GM19438 (cell line): ENCODE results near the gene EPS15.
"Not testable (repeated sequence)": the region's sequence is repeated elsewhere in the genome, so short reads cannot be mapped to it uniquely, and the experiment has no call there.

Source experiments
- ATAC-seq: cut with Tn5 transposase; IDR thresholded peaks from one replicate; pipeline ENCODE4 v1.9.1; 2021; ENCODE audit warnings: low read depth; ENCODE audit not compliant: unreplicated experiment

The EPS15 gene

DNA sequence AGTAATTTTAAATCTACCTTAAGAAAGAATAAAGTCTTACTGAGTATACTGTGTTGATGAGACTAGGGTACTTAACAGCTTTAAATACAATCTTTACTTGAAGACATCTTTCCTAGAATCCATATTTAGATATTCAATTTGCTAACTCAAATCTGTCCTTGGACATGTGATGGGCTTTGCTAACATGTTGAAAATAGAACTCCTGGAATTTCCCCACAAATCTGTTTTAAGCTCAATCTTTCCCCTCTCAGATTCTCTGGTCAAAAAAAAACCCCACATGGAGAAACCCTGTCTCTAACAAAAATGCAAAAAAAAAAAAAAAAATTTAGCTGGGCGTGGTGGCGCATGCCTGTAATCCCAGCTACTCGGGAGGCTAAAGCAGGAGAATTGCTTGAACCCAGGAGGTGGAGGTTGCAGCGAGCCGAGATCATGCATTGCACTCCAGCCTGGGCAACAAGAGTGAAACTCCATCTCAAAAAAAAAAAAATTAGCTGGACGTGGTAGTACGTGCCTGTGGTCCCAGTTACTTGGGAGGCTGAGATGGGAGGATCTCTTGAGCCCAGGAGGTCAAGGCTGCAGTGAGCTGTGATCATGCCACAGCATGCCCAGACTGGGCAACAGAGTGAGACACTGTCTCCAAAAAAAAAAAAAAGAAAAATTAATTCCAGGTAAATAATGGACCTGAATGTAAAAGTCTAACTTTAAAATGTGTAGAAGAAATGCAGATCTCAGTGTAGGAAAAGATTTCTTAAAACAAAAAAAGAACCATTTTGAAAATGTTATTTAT, 109.1 kb downstream of the EPS15 start:
- ATAC-seq, result not testable (repeated sequence)

DNA sequence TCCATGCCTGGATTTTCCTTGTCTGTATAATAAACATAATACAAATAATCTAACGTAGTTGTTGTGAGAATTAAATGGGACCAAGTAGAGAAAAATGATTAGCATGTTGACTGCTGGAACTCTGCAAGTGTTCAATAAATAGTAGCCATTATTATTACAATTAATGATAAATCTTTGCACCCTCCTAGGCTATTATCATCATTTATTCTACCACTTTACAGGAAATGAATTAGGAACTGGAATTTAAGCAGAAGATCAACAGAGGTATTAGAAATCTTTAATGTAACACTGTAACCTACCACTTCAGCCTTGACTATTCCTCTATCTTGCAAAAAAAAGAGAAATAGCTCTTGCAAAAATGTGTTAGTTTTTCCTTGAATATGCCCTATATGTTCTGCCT, 126.8 kb downstream of the EPS15 start:
- no peak for ATAC-seq

DNA sequence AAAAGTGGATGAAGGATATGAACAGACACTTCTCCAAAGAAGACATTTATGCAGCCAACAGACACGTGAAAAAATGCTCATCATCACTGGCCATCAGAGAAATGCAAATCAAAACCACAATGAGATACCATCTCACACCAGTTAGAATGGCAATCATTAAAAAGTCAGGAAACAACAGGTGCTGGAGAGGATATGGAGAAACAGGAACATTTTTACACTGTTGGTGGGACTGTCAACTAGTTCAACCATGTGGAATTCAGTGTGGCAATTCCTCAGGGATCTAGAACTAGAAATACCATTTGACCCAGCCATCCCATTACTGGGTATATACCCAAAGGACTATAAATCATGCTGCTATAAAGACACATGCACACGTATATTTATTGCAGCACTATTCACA, 128.4 kb downstream of the EPS15 start:
- not testable (repeated sequence) for ATAC-seq

DNA sequence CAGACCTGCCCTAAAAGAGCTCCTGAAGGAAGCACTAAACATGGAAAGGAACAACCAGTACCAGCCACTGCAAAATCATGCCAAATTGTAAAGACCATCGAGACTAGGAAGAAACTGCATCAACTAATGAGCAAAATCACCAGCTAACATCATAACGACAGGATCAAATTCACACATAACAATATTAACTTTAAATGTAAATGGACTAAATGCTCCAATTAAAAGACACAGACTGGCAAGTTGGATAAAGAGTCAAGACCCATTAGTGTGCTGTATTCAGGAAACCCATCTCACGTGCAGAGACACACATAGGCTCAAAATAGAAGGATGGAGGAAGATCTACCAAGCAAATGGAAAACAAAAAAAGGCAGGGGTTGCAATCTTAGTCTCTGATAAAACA, 131.8 kb downstream of the EPS15 start:
- ATAC-seq, result not testable (repeated sequence)

DNA sequence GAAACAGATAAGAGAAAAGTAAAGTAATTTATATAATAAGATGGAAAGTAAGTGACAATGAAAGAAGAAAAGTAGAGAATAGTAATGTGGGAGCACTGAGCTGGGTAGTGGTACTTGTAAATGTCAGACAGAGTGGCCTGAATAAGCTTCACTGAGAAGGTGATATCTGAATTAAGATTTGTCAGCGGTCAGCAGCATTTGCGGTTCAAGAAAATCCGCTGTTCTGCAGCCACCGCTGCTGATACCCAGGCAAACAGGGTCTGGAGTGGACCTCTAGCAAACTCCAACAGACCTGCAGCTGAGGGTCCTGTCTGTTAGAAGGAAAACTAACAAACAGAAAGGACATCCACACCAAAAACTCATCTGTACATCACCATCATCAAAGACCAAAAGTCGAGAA, 132.8 kb downstream of the EPS15 start:
- ATAC-seq, result not testable (repeated sequence)

DNA sequence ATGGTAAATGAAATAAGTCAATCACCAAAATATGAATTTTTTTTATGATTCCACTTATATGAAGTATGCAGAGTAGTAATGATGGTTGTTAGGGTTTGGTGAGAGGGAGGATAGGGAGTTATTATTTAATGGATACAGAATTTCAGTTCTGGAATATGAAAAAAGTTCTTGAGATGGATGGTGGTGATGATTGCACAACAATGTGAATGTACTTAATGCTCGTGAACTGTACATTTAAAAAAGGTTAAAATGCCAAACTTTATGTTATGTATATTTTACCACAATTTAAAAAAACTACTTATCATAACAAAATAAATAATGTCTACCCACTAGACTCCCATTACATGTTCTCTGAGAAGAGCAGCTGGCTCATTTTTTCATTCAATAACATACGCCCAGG, 133.3 kb downstream of the EPS15 start:
- no peak for ATAC-seq

DNA sequence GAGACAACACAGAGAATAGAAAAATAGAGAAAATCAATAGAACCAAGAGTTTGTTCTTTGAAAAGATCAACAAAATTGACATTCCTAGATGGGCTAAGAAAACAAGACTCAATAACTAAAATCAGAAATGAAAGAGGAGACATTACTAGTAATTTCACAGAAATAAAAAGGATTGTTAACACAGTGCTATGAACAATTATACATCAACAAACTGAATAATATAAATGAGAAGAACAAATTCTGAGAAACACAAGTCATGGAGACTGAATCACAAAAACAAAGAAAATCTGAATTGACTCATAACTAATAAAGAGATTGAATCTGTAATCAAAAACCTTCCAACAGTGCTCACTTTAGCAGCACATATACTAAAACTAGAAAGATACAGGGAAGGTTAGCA, 137.1 kb downstream of the EPS15 start:
- ATAC-seq, result no peak

DNA sequence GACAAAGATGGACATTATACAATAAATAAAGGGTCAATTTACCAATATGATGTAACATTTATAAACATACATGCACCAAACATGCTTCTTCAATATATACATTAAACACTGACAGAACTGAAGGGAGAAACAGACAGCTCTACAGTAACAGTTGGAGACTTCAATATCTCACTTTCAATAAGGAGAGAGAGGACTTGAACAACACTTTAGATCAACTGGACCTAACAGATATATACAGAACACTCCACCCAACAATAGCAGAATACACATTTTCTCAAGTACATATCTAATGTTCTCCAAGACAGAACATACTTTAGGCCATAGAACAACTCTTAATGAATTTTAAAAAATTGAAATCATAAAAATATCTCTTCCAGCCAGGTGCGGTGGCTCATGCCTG, 138.1 kb downstream of the EPS15 start:
- no peak for ATAC-seq

DNA sequence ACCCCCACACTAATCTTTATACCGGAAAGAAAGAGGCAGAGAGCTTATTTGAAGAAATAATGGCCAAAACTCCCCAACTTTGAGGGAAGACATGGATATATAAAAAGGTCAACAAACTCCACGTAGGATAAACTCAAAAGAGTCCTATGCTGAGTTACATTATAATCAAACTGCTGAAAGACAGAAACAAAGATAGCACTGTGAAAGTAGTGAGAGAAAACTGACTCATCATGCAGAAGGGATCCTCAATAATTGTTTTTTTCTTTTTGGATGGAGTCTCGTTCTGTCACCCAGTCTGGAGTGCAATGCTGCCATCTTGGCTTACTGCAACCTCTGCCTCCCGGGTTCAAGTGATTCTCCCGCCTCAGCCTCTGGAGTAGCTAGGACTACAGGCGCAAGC, 140.2 kb downstream of the EPS15 start:
- no peak for ATAC-seq

DNA sequence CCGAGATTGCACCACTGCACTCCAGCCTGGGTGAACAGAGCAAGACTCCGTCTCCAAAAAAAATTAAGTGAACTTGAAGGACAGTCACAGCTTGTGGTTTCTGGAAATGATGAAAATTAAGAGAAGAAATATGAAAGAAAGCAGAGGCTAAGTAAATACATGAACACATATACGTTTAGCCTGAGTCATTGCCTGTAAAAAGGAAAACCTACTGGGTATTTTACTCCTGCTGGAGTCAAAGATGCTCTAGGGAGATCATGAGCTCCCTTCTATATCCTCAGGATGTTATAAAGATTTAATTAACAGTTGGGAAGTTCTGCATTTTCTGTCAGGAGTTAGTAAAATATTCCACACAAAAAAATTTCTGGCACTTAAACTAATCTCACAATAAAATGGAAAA, 145.2 kb downstream of the EPS15 start:
- no peak for ATAC-seq

DNA sequence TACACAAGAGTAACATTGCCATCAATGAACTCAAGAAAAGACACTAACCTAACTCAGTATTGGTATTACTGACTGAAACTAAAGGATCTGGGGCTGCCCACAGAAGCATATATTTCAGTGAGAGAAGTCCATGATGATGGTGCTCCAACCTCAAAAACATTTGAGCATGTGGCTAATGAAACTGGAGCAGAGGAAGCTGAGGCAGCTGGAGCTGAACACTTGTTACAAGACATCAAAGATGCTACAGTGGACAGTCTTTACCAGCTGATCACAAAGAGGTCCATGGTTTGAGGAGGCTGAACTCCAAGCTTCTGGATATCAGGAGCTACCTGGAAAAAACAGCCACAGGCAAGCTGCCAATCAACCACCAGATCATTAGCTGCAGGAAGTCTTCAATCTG, 146.5 kb downstream of the EPS15 start:
- ATAC-seq, result no peak

DNA sequence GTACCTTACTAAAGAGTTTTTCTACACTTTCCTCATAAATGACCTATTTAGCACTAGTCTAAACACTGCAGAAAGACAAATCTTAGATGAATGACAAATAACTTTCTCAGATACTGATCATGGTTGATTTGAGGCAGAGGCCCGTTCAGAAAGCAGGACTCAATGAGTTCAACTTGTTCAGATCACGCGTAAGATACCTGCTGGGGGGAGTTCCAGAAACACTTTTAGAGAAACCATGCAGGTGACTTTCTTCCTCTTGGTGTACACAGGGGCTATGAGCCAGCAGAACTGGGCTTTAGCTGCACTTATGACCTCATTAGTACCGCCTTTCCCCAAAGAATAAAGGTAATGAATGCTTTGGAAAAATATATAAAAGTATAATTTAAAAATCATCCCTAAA, 149.9 kb downstream of the EPS15 start:
- ATAC-seq, result no peak

DNA sequence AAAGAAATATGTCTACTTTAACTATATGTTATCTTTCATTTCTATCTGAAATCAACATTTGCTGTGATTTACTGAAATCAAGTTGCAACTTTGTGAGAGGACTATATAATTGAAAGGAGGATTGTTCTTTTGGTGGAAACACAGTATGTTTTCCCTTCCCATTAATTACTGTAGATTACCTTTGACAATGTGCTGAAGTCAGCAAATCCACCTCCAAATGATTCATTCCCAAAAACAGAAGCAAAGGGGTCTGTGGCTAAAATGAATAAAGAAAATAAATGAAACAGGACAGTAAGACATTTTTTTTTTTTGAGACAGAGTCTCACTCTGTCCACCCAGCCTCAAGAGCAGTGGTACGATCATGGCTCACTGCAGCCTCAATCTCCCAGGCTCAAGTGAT, 153.3 kb downstream of the EPS15 start:
- no peak for ATAC-seq

DNA sequence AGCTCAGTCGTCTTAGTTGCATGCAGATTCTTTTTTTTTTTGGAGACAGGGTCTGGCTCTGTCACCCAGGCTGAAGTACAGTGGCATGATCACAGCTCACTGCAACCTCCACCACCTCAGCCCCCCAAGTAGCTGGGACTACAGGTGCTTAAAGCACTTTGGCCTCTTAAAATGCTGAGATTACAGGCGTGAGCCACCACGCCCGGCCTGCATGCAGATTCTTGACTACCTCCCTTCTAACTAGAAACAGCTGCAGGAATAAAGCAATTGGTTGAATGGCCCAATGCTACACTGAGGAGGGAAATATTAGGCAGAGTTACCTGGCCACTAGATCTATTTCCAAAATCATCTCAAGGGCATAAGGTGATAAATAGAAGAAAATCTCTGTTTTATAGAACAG, 159.2 kb downstream of the EPS15 start:
- ATAC-seq, result no peak

DNA sequence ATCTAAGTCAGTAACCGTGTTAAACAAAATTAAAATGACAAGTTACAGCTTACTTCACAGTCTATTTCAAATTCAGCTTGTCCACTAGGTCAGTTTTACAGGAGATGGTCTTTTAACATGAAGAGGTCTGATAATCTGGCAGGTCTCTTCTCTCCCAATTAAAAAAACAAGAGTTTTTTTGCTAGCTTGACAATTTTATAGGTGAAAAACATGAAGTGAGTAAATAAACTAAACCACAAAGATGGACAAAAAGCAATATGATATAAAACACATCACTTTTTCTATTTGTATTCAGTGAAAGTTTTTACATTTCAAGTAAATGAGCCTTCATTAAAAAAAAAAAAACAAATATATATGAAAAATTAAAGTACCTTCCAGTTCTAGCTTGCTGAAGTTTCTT, 163.7 kb downstream of the EPS15 start:
- ATAC-seq, result no peak

DNA sequence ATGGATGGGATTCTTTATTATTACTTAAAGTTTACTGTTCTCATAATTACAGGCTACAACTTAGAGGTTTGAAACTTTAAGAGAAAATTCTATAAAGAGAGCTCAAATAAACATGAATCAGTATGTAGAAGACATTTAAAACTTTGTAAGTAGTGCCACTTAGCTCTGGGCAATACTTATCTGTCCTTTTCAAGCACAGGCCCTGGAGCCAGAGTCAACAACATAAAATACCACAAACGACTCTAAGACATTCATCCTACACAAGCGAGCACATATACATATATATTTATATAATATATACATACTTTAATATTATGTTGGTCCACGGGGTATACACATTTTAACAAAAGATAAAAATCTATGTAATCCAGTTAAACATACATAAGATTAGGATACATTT, 164.7 kb downstream of the EPS15 start:
- ATAC-seq, result no peak

DNA sequence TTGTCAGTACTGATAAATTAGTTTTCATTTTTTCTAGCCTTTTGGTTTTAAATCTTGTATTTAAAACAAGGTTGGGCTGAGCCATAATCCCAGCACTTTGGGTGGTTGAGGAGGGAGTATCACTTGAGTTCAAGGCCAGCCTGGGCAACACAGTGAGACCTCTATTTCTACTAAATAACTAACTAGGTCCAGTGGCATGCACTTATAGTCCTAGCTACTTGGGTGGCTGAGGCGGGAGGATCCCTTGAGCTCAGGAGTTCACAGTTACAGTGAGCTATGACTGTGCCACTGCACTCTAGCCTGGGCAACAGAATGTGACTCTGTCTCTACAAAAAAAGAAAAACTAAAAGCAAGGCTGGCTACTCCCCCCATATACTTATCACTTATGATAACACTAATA, 167.2 kb downstream of the EPS15 start:
- ATAC-seq, result no peak

DNA sequence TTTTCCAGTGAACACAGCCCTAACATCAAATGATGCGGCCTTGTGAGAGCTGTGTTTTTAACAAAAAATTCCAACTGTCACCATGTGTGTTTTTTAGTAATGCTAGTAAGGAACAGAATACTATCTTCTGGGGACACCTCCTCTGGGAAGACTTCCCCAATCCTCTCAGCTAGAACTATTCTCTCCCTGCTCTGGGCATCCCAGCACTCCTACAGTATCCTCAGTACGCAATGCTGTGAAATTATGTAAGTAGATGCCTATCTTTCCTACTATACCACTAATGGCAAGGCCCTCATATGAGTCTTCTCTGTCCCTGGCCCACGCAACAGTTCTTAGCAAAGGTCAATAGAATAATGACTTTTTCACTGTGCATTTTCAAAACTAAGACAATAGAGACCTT, 169.2 kb downstream of the EPS15 start:
- no peak for ATAC-seq

DNA sequence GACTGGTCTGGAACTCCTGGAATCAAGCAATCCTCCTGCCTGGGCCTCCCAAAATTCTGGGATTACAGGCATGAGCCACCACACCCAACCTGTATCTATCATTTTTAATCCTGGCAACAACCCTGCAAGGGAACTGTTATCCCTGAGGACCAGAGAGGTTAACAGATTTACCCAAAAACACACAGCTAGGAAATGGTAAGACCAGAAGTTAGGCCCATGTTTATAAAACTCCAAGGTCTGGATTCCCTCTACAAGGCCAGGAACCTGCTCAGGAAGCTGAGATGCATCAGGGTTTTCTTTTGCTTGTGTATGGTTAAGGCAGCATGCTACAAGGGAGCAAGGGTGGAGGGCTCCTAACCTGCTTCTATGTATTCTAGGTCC, 170.9 kb downstream of the EPS15 start:
- no peak for ATAC-seq

DNA sequence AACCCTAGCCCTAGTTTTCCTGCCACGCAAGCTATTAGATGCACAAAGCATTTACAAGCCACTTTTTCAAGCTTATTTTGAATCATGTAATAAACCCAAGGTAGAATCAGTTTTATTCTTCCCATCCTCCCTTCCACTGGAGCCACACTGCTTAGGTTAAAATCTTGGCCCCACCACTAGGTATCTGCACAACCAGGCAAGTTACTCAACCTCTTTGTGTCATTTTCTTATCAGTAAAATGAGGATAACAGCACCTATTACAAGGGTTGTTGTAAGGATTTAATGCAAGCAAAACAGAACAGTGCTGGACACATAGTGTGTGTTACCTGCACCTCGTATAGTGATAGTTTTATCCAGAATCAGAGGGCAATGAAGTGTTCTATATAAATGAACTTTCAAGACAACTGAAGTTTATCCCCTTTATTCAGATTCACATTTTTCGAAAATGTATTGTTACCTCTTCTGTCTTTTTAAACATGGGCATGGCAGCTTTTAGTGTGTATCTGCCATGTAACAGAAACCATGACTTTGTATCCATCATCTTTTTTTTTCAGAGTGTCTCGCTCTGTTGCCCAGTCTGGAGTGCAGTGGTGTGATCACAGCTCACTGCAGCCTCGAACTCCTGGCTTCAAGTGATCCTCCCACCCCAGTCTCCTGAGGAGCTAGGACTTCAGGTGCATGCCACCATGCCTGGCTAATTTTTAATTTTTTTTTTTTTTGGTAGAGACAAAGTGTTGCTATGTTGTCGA, 171.5 kb downstream of the EPS15 start:
- no peak for ATAC-seq

DNA sequence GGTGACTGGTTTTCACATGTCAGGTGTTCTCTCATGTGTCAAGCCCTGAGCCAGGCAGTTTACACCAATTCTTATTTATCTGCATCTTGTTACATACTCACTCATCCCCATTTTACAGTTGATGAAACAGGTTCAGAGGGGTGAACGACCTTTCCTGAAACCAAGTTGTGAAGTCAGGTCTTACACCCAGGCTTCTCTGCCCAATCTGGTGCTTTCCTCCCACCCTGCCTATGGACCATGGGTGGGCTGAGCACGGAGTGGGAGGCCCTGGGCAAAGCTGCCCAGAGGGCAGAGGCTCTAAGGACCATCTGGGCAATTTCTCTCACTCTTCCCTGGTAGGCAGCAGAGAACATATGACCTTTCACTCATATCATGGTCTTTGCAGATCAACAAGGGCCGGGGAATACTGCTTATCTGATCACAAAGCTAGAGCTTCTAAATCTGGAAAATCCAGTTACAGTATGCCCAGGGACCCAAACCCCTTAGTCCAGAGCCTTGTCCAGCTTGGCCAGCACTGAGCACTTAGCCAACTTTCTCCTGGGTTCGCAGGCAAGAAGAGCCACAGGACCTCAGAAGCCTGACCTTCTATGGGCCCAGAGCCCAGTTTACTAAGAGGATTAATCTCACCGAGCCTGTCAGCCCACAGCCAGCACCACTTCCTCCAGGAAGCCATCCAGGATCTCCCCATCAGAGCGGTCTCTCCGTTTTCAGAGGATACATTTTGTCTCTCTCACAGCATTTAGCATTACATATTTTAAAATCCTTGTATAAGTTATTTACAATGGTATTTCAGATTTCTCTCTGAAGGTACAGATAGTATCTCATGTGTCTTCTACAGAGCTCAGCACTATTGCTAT, 172.8 kb downstream of the EPS15 start:
- no peak for ATAC-seq
